Measurements from ENCODE around the gene CNN3.

Gene CNN3

GRCh38 chr1:94855307-94855700 is 71.6 kb downstream of the CNN3 start:
- Histone ChIP-seq H3K4me3 (ENCODE audit: low read depth in 1 of 2, low read length in 1 of 2) (no peak overlapping the region), H3K27ac (peak overlapping the region; percentile 42), H3K4me1 (ENCODE audit: control insufficient read depth in 1 of 2, insufficient read depth in 1 of 2, low read depth in 1 of 2, low read length in 1 of 2) (peaks cover 10 to 15% of the 10 kb centered on the region in 2 experiments), H3K9me3 (no peaks in the 10 kb centered on the region), H3K36me3 (no peaks in the 10 kb centered on the region), H3K27me3 (peaks cover 29% of the 10 kb centered on the region)
- TF ChIP-seq CTCF (IDR thresholded peaks at IDR 0.05): no peak

GRCh38 chr1:94854458-94855306 is 72.2 kb downstream of the CNN3 start:
- Histone ChIP-seq H3K4me1 (ENCODE audit: control insufficient read depth in 1 of 2, insufficient read depth in 1 of 2, low read depth in 1 of 2, low read length in 1 of 2) (peaks cover 10 to 15% of the 10 kb centered on the region in 2 experiments), H3K27me3 (peaks cover 24% of the 10 kb centered on the region), H3K27ac (peak overlapping the region; percentile 42), H3K9me3 (no peaks in the 10 kb centered on the region), H3K4me3 (ENCODE audit: low read depth in 1 of 2, low read length in 1 of 2) (peak overlapping the region; percentile 57 to 61), H3K36me3 (no peaks in the 10 kb centered on the region)
- TF ChIP-seq CTCF (IDR thresholded peaks at IDR 0.05): peak; percentile 86

- no peak overlapping the region for H3K27ac ChIP-seq
- peaks cover 9% of the 10 kb centered on the region for H3K27me3 ChIP-seq
- no peak for TF ChIP-seq CTCF (IDR thresholded peaks at IDR 0.05)
- H3K4me3 ChIP-seq (ENCODE audit: low read depth in 1 of 2, low read length in 1 of 2): no peak overlapping the region
- no peaks in the 10 kb centered on the region for H3K36me3 ChIP-seq
- H3K4me1 ChIP-seq (ENCODE audit: control insufficient read depth in 1 of 2, insufficient read depth in 1 of 2, low read depth in 1 of 2, low read length in 1 of 2): peaks cover 10 to 15% of the 10 kb centered on the region in 2 experiments
- H3K9me3 ChIP-seq: no peaks in the 10 kb centered on the region
Measured at GRCh38 chr1:94852788-94853187, 74.1 kb downstream of the CNN3 start.

- no peaks in the 10 kb centered on the region for H3K36me3 ChIP-seq
- H3K27ac ChIP-seq: no peak overlapping the region
- H3K4me3 ChIP-seq (ENCODE audit: low read depth in 1 of 2, low read length in 1 of 2): no peak overlapping the region
- peaks cover 10 to 15% of the 10 kb centered on the region in 2 experiments for H3K4me1 ChIP-seq (ENCODE audit: control insufficient read depth in 1 of 2, insufficient read depth in 1 of 2, low read depth in 1 of 2, low read length in 1 of 2)
- no peak for TF ChIP-seq CTCF (IDR thresholded peaks at IDR 0.05)
- H3K9me3 ChIP-seq: no peaks in the 10 kb centered on the region
- peaks cover 9% of the 10 kb centered on the region for H3K27me3 ChIP-seq
Measured at GRCh38 chr1:94851571-94851970, 75.3 kb downstream of the CNN3 start.

Measured in neutrophil (primary cell).